Measurements from ENCODE around the gene HDC. TPM values are rescaled to one million over a fixed set of nuclear protein-coding genes. Genes with fewer than 3 reads are reported as not detected.
A peak's percentile ranks its signal among the peaks of the same experiment; 100 is the strongest.

The HDC gene
- total and polyA plus RNA-seq, 2 of the 13 experiments (the other 11 are each of a cell fraction or from before 2014, with no cell fraction given), result not detected

DNA sequence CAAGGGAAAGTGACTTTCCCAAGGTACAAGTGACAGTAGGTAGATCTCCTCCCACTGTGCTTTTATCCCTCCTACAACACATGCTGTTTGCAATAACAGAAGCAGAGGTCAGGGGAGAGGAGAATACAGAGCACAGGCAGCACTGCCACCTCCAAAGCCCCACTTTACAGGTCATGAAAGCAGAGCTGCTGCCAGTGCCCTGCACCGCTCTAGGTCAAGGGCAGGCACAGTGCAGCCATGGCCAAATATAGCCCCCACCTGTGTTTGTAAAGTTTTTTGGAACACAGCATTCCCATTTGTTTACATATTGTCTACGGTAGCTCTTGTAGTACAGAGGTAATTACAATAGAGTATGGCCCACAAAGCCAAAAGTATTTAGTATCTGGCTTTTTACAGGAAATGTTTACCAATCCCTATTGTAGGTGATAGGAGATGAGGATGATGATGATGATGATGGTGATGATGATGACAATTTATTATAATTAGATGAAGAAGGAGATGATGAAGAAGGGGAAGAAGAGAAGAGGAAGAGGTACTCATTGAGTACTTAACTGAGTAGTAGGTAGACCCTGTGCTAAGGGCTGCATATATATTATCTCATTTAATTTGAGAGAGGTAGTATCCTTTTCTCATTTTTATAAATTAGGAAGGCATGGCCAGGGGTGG is 20.4 kb downstream of the HDC start (continued):
- TF ChIP-seq, protein P1, sequence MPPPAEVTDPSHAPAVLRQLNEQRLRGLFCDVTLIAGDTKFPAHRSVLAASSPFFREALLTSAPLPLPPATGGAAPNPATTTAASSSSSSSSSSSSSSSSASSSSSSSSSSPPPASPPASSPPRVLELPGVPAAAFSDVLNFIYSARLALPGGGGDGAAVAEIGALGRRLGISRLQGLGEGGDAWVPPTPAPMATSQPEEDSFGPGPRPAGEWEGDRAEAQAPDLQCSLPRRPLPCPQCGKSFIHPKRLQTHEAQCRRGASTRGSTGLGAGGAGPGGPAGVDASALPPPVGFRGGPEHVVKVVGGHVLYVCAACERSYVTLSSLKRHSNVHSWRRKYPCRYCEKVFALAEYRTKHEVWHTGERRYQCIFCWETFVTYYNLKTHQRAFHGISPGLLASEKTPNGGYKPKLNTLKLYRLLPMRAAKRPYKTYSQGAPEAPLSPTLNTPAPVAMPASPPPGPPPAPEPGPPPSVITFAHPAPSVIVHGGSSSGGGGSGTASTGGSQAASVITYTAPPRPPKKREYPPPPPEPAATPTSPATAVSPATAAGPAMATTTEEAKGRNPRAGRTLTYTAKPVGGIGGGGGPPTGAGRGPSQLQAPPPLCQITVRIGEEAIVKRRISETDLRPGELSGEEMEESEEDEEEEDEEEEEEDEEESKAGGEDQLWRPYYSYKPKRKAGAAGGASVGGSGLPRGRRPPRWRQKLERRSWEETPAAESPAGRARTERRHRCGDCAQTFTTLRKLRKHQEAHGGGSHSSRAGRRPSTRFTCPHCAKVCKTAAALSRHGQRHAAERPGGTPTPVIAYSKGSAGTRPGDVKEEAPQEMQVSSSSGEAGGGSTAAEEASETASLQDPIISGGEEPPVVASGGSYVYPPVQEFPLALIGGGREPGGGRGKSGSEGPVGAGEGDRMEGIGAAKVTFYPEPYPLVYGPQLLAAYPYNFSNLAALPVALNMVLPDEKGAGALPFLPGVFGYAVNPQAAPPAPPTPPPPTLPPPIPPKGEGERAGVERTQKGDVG (CRISPR knock-in tag; IDR thresholded peaks at IDR 0.05; ENCODE audit: borderline replicate concordance), result no peak
- no peak for TF ChIP-seq ZNF790 (CRISPR knock-in tag; IDR thresholded peaks at IDR 0.05; ENCODE audit: borderline replicate concordance)
- TF ChIP-seq GPN1 (CRISPR knock-in tag; IDR thresholded peaks at IDR 0.05; ENCODE audit: borderline replicate concordance), result no peak
- TF ChIP-seq YY1 (IDR thresholded peaks at IDR 0.05; ENCODE audit: insufficient read depth, insufficient replicate concordance, low read depth, low read length), result no peak
- peak; percentile 41; the same call in 1 of the 2 replicates for TF ChIP-seq HMG20A (CRISPR knock-in tag; IDR thresholded peaks at IDR 0.05; ENCODE audit: borderline replicate concordance)
- no peak for TF ChIP-seq ZNF33A (CRISPR knock-in tag; IDR thresholded peaks at IDR 0.05; ENCODE audit: borderline replicate concordance)
- TF ChIP-seq NCOR1 (IDR thresholded peaks at IDR 0.05; ENCODE audit: borderline replicate concordance, low read length), result no peak
- no peak for TF ChIP-seq ZNF235 (CRISPR knock-in tag; IDR thresholded peaks at IDR 0.05; ENCODE audit: borderline replicate concordance)
- TF ChIP-seq CBX1 (IDR thresholded peaks at IDR 0.05; ENCODE audit: low read depth), result no peak
- TF ChIP-seq, protein P2, sequence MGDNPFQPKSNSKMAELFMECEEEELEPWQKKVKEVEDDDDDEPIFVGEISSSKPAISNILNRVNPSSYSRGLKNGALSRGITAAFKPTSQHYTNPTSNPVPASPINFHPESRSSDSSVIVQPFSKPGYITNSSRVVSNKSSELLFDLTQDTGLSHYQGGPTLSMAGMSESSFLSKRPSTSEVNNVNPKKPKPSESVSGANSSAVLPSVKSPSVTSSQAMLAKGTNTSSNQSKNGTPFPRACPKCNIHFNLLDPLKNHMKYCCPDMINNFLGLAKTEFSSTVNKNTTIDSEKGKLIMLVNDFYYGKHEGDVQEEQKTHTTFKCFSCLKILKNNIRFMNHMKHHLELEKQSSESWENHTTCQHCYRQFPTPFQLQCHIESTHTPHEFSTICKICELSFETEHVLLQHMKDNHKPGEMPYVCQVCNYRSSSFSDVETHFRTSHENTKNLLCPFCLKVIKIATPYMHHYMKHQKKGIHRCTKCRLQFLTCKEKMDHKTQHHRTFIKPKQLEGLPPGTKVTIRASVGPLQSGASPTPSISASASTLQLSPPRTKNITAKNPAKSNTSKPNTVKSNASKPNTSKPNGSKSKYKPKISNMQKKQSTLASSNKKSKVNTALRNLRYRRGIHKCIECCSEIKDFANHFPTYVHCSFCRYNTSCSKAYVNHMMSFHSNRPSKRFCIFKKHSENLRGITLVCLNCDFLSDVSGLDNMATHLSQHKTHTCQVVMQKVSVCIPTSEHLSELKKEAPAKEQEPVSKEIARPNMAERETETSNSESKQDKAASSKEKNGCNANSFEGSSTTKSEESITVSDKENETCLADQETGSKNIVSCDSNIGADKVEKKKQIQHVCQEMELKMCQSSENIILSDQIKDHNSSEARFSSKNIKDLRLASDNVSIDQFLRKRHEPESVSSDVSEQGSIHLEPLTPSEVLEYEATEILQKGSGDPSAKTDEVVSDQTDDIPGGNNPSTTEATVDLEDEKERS (CRISPR knock-in tag; IDR thresholded peaks at IDR 0.05), result no peak
- TF ChIP-seq ZNF615 (CRISPR knock-in tag; IDR thresholded peaks at IDR 0.05; ENCODE audit: borderline replicate concordance), result no peak
- no peak for TF ChIP-seq ZNF607 (CRISPR knock-in tag; IDR thresholded peaks at IDR 0.05; ENCODE audit: borderline replicate concordance)
- TF ChIP-seq ZNF501 (CRISPR knock-in tag; IDR thresholded peaks at IDR 0.05), result no peak
- peak; percentile 56; the same call in 1 of the 2 replicates for TF ChIP-seq NR2F6 (IDR thresholded peaks at IDR 0.05)
- peak; percentile 38; the same call in 1 of the 2 replicates for TF ChIP-seq NR2F6 (CRISPR knock-in tag; IDR thresholded peaks at IDR 0.05)
- peak; percentile 16; the same call in 1 of the 2 replicates for TF ChIP-seq POGZ (CRISPR knock-in tag; IDR thresholded peaks at IDR 0.05)
- TF ChIP-seq, protein P3, sequence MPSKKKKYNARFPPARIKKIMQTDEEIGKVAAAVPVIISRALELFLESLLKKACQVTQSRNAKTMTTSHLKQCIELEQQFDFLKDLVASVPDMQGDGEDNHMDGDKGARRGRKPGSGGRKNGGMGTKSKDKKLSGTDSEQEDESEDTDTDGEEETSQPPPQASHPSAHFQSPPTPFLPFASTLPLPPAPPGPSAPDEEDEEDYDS (CRISPR knock-in tag; IDR thresholded peaks at IDR 0.05), result no peak
- no peak for TF ChIP-seq SIN3B (IDR thresholded peaks at IDR 0.05; ENCODE audit: low read length)
- no peak for TF ChIP-seq ZNF460 (CRISPR knock-in tag; IDR thresholded peaks at IDR 0.05; ENCODE audit: borderline replicate concordance)
- TF ChIP-seq, protein P4, sequence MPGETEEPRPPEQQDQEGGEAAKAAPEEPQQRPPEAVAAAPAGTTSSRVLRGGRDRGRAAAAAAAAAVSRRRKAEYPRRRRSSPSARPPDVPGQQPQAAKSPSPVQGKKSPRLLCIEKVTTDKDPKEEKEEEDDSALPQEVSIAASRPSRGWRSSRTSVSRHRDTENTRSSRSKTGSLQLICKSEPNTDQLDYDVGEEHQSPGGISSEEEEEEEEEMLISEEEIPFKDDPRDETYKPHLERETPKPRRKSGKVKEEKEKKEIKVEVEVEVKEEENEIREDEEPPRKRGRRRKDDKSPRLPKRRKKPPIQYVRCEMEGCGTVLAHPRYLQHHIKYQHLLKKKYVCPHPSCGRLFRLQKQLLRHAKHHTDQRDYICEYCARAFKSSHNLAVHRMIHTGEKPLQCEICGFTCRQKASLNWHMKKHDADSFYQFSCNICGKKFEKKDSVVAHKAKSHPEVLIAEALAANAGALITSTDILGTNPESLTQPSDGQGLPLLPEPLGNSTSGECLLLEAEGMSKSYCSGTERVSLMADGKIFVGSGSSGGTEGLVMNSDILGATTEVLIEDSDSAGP (CRISPR knock-in tag; IDR thresholded peaks at IDR 0.05; ENCODE audit: borderline replicate concordance), result no peak
